ENCODE measurements around the gene SECISBP2. TPM values are rescaled to one million over a fixed set of nuclear protein-coding genes. Genes with fewer than 3 reads are reported as not detected.

SECISBP2 gene
- total and polyA plus RNA-seq, 2 donors (not counting 1 experiment from before 2014, with no cell fraction given), result 23.0 to 33.0 TPM

DNA sequence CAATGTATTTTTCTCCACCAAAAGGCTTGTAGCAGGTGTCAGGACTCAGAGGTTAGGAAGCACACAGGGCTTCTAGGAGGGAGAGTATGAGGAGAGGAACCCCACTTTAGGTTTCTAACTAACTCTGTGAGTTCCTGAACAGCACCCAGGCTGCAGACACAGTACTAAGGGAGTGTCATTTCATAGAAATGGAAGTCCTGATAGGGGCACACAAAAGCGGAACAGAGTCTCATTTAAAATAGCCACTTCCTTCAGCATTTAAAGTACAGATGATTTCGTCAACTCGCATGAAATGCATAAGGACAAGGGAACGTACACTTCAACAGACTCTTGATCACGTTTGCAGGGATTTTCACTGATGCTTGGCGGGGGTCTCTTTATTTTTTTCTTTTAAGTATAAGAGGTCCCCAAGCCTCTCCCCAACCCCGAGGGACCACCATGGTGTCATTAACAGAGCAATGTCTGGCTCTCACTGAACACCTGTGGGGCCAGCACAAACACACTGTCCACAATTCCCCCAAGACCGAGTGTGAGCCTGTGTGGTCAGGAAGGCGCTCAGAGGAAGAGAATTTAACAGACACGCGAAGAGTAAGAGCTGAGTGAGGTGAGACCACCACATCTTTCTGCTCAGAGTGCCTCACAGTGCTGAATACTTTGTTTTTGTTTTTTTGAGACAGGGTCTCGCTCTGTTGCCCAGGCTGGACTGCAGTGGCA, 82.3 kb downstream of the SECISBP2 start:
- Histone ChIP-seq H3K36me3 (ENCODE audit: control insufficient read depth, insufficient read depth, low read length) (no peaks in the 10 kb centered on the region), H4K20me1 (ENCODE audit: control insufficient read depth, extremely low read depth, insufficient read depth, low read length) (no peaks in the 10 kb centered on the region), H2AFZ (ENCODE audit: low read length) (no peak overlapping the region), H3K27ac (ENCODE audit: insufficient read depth, low read length) (no peak overlapping the region), H3K79me2 (ENCODE audit: control insufficient read depth, insufficient read depth, low read length) (no peaks in the 10 kb centered on the region), H3K27me3 (ENCODE audit: control insufficient read depth, insufficient read depth, low read length) (no peaks in the 10 kb centered on the region), H3K9me3 (ENCODE audit: control insufficient read depth, insufficient read depth, low read depth, low read length) (no peaks in the 10 kb centered on the region), H3K4me3 (replicated peaks in 1 of 4; ENCODE audit: control extremely low read depth in 1 of 4, insufficient read depth in 1 of 4, low read depth in 3 of 4, low read length in 4 of 4) (no peak overlapping the region), H3K9ac (ENCODE audit: insufficient read depth, low read length) (no peak overlapping the region), H3K4me2 (ENCODE audit: extremely low read depth, insufficient read depth, low read length) (no peak overlapping the region), H3K4me1 (ENCODE audit: control insufficient read depth, extremely low read depth, insufficient read depth, low read length) (no peaks in the 10 kb centered on the region)
- TF ChIP-seq EZH2 (IDR thresholded peaks at IDR 0.05; ENCODE audit: low read length, missing control alignments), result no peak
- TF ChIP-seq, protein P1, sequence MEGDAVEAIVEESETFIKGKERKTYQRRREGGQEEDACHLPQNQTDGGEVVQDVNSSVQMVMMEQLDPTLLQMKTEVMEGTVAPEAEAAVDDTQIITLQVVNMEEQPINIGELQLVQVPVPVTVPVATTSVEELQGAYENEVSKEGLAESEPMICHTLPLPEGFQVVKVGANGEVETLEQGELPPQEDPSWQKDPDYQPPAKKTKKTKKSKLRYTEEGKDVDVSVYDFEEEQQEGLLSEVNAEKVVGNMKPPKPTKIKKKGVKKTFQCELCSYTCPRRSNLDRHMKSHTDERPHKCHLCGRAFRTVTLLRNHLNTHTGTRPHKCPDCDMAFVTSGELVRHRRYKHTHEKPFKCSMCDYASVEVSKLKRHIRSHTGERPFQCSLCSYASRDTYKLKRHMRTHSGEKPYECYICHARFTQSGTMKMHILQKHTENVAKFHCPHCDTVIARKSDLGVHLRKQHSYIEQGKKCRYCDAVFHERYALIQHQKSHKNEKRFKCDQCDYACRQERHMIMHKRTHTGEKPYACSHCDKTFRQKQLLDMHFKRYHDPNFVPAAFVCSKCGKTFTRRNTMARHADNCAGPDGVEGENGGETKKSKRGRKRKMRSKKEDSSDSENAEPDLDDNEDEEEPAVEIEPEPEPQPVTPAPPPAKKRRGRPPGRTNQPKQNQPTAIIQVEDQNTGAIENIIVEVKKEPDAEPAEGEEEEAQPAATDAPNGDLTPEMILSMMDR (conservative IDR thresholded peaks at IDR 0.05 in 1 of 2, IDR thresholded peaks at IDR 0.05 in 1 of 2; ENCODE audit: low read depth in 1 of 2, low read length in 2 of 2), result no peak
- DNase-seq (ENCODE audit: low read depth in 2 of 2), result no peak

DNA sequence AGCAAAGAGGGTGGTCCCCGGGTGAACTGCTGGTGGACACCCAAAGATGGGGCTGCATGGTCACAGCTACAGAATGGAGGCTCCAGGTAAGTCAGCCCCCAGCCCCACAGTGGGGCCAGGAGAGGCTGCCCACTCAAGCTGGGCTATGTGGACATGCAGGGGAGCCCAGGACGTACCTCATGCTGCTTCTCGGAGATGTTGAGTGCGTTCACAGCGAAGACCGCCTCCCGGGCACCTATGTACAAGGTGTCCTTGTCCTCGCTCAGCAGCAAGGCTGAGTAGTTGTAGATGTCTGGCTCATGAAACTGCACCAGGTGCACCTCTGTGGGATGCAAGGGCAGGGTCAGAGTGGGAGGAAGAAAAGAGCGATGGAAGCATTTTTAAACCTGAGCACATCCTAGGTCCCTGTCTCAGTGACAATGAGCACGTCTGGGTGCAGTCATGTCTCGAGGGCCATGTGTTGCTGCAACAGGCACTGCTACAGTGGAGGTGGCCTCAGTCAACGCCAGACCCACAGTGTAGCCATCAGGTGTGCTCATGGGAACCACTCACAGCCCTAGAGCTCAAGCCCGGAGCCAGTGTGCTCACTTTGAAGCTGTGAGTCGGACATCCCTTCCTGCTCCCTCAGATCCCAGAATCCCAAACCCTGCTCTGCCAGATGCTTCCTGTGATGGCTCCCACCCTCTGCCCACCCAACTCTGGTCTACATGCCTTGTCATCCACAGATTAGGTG, 84.6 kb downstream of the SECISBP2 start:
- Histone ChIP-seq H4K20me1 (ENCODE audit: control insufficient read depth, extremely low read depth, insufficient read depth, low read length) (no peaks in the 10 kb centered on the region), H3K4me3 (replicated peaks in 1 of 4; ENCODE audit: control extremely low read depth in 1 of 4, insufficient read depth in 1 of 4, low read depth in 3 of 4, low read length in 4 of 4) (no peak overlapping the region), H3K4me2 (ENCODE audit: extremely low read depth, insufficient read depth, low read length) (no peak overlapping the region), H3K27me3 (ENCODE audit: control insufficient read depth, insufficient read depth, low read length) (no peaks in the 10 kb centered on the region), H3K27ac (ENCODE audit: insufficient read depth, low read length) (no peak overlapping the region), H2AFZ (ENCODE audit: low read length) (no peak overlapping the region), H3K79me2 (ENCODE audit: control insufficient read depth, insufficient read depth, low read length) (no peaks in the 10 kb centered on the region), H3K9ac (ENCODE audit: insufficient read depth, low read length) (no peak overlapping the region), H3K36me3 (ENCODE audit: control insufficient read depth, insufficient read depth, low read length) (no peaks in the 10 kb centered on the region), H3K9me3 (ENCODE audit: control insufficient read depth, insufficient read depth, low read depth, low read length) (no peaks in the 10 kb centered on the region), H3K4me1 (ENCODE audit: control insufficient read depth, extremely low read depth, insufficient read depth, low read length) (no peaks in the 10 kb centered on the region)
- TF ChIP-seq EZH2 (IDR thresholded peaks at IDR 0.05; ENCODE audit: low read length, missing control alignments), result no peak
- TF ChIP-seq, protein P1 (conservative IDR thresholded peaks at IDR 0.05 in 1 of 2, IDR thresholded peaks at IDR 0.05 in 1 of 2; ENCODE audit: low read depth in 1 of 2, low read length in 2 of 2), result no peak
- DNase-seq (ENCODE audit: low read depth in 2 of 2), result no peak

DNA sequence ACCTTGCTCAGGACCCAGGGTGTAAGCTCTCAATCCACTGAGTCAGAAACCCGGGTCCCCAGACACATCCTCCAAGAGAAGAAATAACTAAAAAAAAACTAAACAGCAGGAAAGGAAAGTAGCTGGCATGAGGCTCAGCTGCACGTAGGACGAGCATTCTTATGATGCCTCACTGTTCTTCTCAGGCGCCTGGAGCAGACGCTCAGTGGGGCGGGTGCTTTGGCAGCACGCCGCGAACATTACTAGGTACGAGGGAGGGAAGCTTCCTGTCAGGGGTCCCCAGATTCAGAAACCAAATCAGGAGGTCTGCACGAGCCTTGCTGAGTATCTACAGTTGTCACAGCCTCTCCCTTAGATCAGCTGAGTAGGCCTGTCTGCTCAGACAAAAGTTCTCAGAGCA, 85.8 kb downstream of the SECISBP2 start:
- no peaks in the 10 kb centered on the region for H3K4me1 ChIP-seq (ENCODE audit: control insufficient read depth, extremely low read depth, insufficient read depth, low read length)
- H2AFZ ChIP-seq (ENCODE audit: low read length), result no peak overlapping the region
- no peak overlapping the region for H3K9ac ChIP-seq (ENCODE audit: insufficient read depth, low read length)
- no peak overlapping the region for H3K27ac ChIP-seq (ENCODE audit: insufficient read depth, low read length)
- no peaks in the 10 kb centered on the region for H3K27me3 ChIP-seq (ENCODE audit: control insufficient read depth, insufficient read depth, low read length)
- H4K20me1 ChIP-seq (ENCODE audit: control insufficient read depth, extremely low read depth, insufficient read depth, low read length), result no peaks in the 10 kb centered on the region
- no peaks in the 10 kb centered on the region for H3K9me3 ChIP-seq (ENCODE audit: control insufficient read depth, insufficient read depth, low read depth, low read length)
- H3K79me2 ChIP-seq (ENCODE audit: control insufficient read depth, insufficient read depth, low read length), result no peaks in the 10 kb centered on the region
- H3K4me2 ChIP-seq (ENCODE audit: extremely low read depth, insufficient read depth, low read length), result no peak overlapping the region
- TF ChIP-seq, protein P1 (conservative IDR thresholded peaks at IDR 0.05 in 1 of 2, IDR thresholded peaks at IDR 0.05 in 1 of 2; ENCODE audit: low read depth in 1 of 2, low read length in 2 of 2), result no peak
- TF ChIP-seq EZH2 (IDR thresholded peaks at IDR 0.05; ENCODE audit: low read length, missing control alignments), result no peak
- H3K4me3 ChIP-seq (replicated peaks in 1 of 4; ENCODE audit: control extremely low read depth in 1 of 4, insufficient read depth in 1 of 4, low read depth in 3 of 4, low read length in 4 of 4), result no peak overlapping the region
- no peak for DNase-seq (ENCODE audit: low read depth in 2 of 2)
- H3K36me3 ChIP-seq (ENCODE audit: control insufficient read depth, insufficient read depth, low read length), result no peaks in the 10 kb centered on the region

Measured in fibroblast of lung (primary cell).